Activated CD8-positive, alpha-beta memory T cell treated with anti-CD3 and anti-CD28 coated beads, Interleukin-2, amount 50 U/mL, for 1 hour (primary cell): ENCODE results near the gene GRIN3B.

ENCODE experiments used
- DNase-seq: peaks from one replicate; pipeline ENCODE4 v3.0.0-alpha.2; 2020; ENCODE audit errors: extremely low read depth

Gene GRIN3B

DNA sequence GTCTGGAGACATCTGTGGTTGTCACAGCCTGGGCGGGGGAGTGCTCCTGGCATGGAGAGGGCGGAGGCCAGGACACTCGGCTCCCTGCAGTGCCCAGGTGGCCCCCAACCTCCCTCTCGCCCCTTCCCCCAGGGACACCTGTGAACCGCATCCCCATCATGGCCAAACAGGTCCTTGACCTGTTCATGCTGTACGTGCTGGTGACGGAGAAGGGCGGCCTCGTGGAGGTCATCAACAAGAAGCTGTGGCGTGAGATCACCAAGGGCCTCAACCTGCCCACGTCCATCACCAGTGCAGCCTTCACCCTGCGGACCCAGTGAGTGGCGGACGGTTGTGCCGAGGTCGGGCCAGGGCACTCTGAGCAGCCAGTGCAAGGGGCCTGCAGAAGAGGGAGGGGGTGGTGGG is 36.1 kb upstream of the GRIN3B start:
- DNase-seq, result no peak

DNA sequence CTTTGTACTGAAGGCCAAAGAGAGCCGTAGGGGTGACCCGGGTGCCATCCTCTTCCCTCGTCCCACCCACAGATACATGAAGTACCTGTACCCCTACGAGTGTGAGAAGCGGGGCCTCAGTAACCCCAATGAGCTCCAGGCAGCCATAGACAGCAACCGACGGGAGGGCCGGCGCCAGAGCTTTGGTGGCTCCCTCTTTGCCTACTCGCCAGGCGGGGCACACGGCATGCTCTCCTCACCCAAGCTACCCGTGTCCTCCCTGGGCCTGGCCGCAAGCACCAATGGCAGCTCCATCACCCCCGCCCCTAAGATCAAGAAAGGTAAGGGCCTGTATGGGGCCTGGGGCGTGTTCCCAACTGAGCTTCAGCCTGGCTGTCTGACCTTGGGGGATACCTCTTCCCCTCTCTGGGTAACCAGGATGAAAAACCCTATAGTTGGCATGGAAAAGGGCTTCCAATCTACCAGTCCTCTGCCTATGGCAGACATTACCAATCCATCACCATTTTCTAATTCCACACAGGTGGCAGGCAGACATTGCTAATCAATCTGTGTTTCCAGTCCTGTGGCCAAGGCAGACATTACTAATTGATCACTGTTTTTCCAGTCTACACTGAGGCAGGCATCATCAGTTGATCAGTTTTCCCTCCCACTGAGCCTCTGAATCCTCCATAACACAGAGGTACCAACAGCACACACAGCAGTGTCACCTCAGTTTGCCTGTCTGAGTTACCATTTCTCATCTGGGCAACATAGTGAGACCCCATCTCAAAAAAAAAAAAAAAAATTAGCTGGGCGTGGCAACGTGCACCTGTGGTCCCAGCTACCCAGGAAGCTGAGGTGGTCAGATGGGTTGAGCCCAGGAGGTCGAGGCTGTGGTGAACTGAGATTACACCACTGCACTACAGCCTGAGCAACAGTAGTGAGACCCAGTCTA is 35.2 kb upstream of the GRIN3B start:
- DNase-seq, result no peak

DNA sequence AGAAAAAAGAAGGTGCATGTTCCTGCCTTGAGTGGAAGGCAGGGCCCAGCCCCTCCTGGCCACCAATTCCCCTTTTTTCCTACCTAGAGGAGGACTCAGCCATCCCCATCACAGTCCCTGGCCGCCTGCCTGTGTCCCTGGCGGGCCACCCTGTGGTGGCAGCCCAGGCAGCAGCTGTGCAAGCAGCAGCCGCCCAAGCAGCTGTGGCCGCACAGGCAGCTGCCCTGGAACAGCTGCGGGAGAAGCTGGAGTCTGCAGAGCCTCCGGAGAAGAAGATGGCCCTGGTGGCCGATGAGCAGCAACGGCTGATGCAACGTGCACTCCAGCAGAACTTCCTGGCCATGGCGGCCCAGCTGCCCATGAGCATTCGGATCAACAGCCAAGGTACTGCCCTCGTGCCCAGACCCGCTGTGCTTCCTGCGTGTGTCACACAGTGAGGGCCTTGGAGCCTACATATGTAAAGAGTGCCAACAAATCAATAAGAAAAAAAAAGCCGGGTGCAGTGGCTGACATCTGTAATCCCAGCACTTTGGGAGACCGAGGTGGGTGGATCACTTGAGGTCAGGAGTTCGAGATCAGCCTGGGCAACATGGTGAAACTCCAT is 33.6 kb upstream of the GRIN3B start:
- no peak for DNase-seq

DNA sequence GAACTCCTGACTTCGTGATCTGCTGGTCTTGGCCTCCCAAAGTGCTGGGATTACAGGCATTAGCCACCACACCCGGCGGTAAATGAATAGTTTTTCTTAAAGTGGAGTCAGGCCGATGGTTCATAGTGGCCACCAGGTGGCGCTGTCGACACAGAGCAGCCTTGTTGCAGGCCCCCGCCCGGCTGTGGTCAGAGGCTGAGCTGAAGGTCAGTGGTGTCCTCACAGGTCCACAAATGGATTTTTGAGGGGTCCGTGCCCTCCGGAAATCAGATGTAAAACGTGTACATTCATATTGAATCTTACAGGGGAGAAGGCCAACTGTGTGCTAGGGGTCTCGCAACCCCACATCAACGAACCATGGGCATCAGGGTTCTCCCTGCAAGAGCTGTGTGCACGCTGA is 29.5 kb upstream of the GRIN3B start:
- DNase-seq, result no peak

DNA sequence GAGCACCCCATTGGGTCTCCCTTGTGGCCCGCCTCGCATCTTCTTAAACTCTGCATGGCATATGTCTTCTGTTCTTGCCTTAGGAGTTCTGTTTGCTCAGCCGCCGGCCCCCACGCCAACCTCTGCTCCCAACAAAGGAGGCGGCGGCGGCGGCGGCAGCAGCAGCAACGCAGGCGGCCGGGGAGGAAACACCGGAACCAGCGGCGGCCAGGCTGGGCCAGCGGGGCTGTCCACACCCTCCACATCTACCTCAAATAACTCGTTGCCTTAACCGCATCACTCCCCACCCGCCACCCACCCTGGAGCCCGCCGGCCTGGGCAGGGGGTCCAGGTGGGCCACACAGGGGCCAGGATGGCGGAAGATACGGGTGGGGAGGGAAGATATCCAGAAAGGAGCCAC is 28.4 kb upstream of the GRIN3B start:
- no peak for DNase-seq

DNA sequence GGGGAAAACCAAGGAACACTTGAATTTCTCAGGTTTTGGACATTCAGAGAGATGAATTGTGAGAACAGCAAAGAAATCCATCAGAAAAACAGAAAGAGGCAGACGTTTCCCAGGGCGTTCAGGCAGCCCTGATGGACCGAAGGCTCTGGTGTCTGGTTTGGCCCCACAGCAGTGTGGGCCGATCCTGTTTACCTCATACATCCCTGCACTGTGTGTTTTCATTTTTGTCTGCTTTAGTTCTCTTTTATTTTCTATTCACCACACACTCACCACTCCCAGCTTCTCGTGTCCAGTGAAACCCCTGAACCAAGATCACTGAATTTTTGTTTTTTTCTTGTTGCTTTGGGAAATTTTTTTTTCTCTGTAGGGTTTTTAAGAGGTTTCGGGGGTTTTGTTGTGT is 27.9 kb upstream of the GRIN3B start:
- no peak for DNase-seq

DNA sequence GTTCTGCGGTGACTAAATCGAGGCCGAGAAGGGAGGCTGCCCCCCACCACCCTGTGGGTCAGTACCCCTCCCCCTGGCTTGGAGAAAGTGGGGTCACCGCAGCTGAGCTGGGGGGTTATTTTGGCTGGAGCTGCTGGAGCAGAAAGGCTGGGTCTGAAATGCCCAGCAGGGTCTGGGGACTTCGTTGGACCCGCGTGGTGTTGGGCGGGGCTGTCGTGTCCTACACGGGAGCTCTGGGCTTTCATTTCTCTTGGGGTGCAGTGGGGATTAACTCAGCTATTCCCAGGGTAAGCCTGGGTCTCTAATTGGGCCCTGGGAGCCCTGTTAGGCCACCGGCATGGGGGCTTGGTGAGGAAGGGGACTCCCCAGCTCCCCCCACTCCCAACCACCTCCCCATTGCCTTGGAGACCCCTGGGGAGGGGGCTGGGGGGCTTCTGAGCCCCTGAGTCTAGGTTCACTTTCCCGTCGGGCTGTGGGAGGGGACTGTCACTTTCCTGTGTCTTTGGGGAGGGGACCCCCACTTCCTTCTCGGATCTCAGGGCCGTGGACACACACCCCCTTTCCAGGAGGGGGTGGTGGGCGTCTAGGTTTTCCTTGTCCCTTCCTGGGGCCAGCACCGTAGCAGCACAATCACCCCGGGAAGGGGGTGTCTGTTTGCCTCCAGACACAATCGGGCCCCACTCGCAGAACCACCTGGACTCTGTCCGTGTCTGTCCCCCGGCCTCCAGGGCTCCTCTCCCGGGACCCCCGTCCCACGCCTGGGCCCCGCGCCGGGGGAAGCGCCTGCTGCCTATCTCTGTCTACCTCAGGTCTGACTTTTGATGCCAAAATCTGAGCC is 26.3 kb upstream of the GRIN3B start:
- no peak for DNase-seq

DNA sequence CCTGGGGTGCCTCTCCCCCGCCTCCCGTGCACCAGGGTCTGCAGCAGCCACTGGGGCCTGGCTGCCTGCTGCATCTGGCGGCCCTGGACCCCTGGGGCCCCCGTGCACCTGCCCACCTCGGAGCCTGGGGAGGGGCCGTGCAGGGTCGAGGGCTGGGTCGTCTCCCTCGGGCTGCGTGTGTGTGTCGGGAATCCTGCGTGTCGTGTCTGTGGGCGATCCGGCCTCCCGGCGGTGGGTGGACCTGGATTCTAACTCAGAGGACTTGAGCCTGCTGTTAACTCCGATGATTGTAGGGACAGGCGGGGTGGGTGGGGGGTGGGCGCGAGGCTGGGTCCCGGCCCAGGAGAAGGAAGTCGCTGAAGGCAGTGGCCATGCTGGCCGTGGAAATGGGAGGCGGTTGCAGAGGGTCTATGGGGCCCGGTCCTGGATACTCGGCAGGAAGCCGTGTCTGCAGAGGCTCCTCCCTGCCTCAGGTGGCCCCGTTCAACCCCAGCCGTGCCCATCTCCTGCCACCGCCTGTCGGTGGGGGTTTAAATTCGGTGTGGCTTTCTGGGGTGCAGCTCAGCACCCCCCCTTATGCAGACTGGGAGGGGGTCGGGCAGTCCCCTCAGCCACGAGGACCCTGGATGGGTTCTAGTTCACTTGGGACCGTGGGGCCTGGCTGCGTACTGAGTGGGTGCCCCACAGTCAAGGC is 25.5 kb upstream of the GRIN3B start:
- DNase-seq, result no peak

DNA sequence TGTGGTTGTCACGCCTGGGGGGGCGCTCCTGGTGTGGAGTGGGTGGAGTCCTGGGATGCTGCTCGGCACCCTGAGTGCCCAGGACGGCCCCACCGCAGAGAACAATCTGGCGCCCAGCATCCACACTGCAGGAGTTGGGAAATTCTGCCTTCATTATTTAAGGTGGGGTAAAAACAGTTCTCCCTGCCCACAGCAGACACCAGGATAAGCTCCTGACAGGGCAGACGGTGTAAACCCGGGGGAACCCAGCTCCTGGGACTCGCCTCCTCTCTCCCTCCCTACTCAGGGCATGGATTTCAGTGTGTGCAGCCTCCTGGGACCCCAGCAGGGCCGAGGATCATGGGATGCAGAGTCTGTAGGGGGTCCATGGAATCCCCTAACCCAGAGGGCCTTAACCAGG is 23.7 kb upstream of the GRIN3B start:
- no peak for DNase-seq

DNA sequence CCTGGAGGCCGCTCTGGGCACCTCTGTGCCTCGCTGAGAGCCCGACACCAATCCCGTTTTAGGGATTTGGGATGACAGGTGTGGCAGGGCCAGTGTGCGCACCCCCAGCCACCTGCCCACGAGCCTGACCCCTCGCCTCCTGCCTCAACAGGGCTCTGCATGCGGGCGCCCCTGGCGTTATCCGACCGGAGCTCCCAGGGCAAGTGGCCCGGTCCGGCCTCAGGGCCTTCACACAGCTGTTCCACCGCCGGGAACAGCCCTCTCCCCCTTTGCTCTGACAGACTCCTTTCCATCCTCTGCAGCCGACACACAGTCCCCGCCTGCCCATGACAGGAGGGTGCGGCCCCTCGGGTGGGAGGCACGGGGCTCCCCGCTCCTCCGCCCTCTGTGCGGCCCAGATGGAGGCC is 23.2 kb upstream of the GRIN3B start:
- DNase-seq, result no peak

DNA sequence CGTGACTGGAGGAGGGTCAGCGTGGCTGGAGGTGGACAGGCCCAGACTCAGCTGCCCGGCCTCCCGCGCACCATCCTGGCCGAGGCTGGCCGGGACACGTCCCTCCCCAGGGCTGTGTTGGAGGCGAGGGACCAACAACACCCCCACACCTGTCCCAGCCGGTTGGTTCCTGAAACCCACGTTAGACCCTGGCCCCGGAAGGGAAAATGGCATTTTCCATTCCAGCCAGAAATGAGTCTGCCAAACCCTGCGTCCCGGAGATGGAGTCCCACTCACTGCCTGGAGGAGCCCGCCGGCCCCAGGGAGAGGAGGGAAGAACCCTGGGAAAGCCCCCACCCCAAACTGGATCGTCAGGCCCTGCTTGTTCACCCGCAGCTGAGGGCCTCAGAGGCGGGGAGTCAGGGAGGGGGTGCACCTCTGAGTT is 20.9 kb upstream of the GRIN3B start:
- DNase-seq, result no peak

DNA sequence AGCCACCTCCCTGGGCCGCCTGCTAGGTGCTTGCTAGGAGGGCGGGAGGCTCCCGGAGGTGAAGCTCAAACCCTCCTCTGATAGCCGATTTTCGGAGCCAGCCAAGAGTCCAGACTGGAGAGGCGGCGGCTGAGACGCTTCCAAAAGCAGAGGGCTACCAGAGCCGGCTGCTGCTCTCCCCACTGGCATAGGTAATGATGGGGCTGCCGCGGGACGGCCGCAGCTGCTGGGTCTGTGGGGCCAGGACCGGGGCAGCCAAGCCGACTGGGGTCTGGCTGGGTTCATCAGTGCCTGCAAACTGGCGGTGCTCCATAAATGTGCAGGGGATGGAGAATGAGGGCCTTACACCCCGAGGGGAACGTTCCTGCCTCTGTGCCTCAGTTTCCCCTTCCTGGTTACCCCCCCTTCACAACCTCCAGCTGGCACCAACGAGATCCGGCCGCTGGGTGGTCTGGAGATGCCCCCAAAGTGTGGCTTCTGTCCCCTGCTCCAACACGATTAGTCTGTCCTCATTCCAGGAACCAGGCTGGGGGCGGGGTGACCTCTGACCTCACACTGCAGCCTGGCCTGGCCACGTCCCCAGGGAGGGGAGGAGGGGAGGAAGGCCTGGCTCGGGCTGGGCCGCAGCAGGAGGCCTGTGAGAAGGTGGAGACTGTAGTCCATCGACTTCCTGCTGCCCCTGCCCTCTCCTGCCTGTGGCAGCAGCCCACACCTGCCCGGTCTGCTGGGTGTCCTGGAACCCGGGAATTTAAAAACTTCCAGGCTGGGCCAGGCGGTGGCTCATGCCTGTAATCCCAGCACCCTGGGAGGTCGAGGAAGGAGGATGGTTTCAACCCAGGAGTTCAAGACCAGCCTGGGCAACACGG is 19.9 kb upstream of the GRIN3B start:
- DNase-seq, result no peak

DNA sequence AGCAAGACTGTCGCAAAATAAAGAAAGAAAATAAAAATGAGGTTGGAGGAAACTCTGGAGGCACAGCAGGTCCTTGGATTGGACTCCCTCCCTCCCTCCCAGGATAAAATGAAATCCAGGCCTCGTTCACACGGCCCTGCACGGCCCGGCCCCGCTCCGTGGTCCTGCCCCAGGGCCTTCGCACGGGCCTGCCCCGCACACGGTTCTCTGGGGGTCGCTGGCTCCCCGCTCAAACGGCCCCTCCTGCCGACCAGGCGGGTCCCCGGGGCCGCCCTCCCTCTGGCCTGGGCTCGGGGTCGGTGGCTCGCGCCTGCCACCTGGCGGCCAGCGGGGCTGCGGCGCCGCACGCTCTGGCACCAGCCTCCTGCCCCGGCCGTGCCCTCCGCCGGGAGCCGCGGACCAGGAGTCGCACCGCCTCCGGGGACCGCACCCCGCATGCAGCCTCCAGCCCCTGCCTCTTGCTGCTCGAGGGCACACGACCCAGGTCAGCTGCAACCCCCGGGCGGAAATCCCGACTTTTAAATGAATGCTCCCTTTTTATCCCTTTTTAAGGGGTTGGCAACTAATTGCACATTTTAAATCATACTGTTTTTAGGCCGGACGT is 17.6 kb upstream of the GRIN3B start:
- no peak for DNase-seq

DNA sequence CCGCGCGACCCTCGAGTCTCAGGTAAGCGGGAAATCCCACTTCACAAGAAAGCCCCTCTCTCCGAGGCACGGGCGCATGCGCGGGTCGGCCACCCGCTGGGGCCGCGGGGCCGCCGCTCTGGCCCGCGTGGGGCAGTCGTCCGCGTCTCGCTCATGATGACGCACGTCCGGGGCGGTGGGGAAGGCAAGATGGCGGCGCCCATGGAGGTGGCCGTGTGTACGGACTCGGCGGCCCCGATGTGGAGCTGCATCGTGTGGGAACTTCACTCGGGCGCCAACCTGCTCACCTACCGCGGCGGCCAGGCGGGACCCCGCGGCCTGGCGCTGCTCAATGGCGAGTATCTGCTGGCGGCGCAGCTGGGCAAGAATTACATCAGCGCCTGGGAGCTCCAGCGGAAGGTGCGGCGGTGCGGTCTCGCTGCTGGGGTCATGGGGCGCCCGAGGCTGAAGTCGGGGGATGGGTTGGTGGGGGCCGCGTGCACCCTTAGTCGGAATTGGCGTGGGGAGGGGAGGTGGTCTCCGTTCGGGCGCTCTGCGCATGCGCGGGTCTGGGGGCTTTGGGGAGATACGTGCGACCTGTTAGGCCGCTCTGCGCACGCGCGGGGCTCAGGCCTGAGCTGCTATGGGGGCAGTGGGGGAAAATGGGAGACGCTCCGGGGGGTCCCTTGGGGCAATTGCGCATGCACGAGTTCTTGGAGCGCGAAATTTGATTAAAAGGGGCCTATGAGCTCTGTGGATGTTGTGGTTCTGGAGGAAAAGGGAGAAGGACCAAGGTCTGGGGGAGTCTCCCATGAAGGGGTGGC is 15.9 kb upstream of the GRIN3B start, which contains the start of gene WDR18:
Gene WDR18 (plus strand): TSS at position 181 of the 803 bp plus-strand sequence. CDS start 9 bp downstream, at position 190.
- peak; percentile 73 for DNase-seq

DNA sequence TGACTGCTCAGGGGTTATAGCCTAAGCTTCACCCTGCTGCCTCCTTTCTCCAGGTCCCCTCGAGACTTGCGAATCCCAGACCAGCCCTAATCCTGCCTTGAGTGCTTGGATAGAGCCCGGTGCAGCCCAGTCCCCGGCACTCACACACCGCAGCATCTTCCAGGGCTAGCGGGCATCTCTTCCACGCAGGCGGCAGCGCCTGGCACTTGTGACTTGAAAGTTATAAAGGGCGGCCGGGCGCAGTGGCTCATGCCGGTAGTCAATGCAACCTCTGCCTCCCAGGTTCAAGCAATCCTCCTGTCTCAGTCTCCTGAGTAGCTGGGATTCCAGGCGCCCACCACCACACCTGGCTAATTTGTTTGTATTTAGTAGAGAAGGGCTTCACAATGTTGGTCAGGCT is 14.1 kb upstream of the GRIN3B start:
- DNase-seq, result no peak

DNA sequence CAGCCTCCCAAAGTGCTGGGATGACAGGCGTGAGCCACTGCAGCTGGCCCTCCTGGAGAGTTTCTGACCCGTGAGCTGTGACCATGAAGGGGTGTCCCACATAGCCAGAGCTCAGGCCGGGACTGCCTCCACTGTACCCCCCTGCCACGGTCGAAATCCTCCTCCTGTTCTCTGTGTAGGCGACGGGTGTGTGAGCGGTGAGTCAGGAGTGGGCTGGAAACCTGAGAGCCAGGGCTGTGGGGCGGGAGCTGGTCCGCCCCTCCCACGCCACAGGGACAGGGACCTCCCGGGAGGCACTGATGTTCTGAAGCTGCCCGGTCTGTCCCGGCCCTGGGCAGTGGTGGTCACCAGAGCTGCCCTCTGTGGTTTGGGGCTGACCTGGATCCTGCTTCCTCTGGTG is 12.1 kb upstream of the GRIN3B start:
- DNase-seq, result no peak

DNA sequence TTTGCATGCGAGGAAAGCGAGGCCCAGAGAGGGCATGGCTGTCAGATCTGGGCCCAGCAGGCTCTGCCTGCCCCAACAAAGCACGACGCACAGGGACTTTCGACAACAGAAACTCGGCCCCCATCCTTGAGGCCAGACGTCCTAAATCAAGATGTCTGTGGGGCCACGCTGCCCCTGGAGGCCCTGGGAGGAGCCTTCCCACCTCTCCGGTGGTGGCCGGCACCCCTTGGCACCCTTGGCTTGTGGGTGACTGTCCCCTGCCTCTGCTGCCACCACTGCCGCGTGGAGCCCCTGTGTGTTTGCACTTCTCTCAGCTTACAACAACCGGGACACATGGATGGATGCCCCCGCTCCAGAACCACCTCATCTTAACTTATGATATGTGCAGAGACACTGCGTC is 11.7 kb upstream of the GRIN3B start:
- no peak for DNase-seq

DNA sequence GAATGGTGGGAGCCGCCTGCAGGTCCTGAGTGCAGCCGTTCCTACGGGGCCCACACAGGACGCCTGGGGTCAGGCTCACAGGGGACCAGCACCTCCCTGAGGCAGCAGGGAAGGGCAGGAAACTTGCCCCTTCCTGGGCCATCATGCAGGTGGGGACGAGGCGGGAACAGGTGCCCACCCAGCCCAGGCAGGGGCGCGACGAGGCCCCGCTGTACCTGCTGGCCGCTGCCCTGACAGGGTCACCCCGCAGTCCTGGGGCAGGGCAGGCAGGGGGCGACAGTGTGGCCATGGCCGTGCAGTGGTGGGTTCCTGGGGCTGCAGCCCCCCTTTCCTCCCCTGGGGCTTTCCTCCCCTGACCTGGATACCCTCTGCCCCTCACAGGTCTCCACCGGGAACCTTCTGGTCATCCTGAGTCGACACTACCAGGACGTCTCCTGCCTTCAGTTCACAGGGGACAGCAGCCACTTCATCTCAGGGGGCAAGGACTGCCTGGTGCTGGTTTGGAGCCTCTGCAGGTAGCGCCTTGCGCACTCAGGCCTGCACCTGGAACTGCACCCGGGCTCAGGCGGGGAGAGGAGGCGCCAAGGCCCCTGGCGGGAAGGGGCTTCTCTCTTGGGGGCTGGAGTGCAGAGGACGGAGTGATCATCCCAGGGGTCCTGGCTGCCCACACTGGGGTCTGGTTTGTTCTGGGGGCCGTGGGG is 10.7 kb upstream of the GRIN3B start:
- no peak for DNase-seq

DNA sequence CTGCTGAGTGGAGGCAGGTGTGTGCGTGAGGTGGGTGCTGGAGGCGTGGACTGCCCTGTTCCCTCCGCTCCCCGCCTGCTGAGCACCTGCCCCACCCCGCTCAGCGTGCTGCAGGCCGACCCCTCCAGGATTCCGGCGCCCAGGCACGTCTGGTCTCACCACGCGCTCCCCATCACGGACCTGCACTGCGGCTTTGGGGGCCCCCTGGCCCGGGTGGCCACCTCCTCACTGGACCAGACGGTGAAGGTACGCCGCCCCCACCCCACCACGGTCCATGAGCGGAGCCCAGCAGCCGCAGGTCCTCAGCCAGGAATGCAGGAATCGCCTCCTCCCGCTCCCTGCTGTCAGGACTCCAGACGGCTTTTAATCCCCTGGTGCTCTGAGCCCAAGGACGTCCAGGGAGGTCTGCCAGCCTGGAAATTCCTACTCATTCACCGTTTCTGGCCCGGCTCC is 10.1 kb upstream of the GRIN3B start:
- no peak for DNase-seq
